A549 (cell line): ENCODE measurements around the gene DNAJC15.
A peak's percentile ranks its signal among the peaks of the same experiment; 100 is the strongest.

Experiments used
- CTCF ChIP-seq: fragments of >200 bp; sonication (Bioruptor Twin); formaldehyde crosslinking; IDR thresholded peaks from 3 replicates; pipeline ENCODE4 v1.5.1; 2016
- KDM1A ChIP-seq: fragments of 200-600 bp; sonication (generic); IDR thresholded peaks from 2 replicates; pipeline ENCODE4 v1.6.1; 2016; ENCODE audit warnings: low read depth, mild to moderate bottlenecking
- MAFK ChIP-seq: fragments of 450-650 bp; IDR thresholded peaks from 2 replicates; pipeline ENCODE4 v1.6.1; 2014; ENCODE audit not compliant: partially characterized antibody
- NR3C1 ChIP-seq: fragments of >200 bp; sonication (Bioruptor Twin); formaldehyde crosslinking; IDR thresholded peaks from 3 replicates; pipeline ENCODE4 v1.6.1; 2017
- RCOR1 ChIP-seq: fragments of 150-350 bp; IDR thresholded peaks from 2 replicates; pipeline ENCODE4 v1.6.1; 2014; ENCODE audit warnings: antibody characterized with exemption, low read length, low read depth
- RFX5 ChIP-seq: fragments of 450-650 bp; IDR thresholded peaks from 2 replicates; pipeline ENCODE4 v1.7.1; 2014; ENCODE audit warnings: antibody characterized with exemption, mild to moderate bottlenecking, moderate library complexity
- ZNF302 ChIP-seq: fragments of 250-450 bp; sonication (Bioruptor Pico); IDR thresholded peaks from 2 replicates; pipeline ENCODE4 v1.9.0; 2021; ENCODE audit warnings: inconsistent platforms, mild to moderate bottlenecking, moderate library complexity

GRCh38 chr13:43085545-43085944 lies 62.2 kb downstream of the DNAJC15 start:
- TF ChIP-seq CTCF = peak; percentile 50
- TF ChIP-seq RCOR1 = no peak
- no peak for TF ChIP-seq MAFK
- TF ChIP-seq ZNF302 (CRISPR knock-in tag) = no peak
- no peak for TF ChIP-seq RFX5
- TF ChIP-seq NR3C1 = no peak
- no peak for TF ChIP-seq KDM1A
